Naive thymus-derived CD4-positive, alpha-beta T cell (primary cell): ENCODE data around the gene PKD1L1. TPM values are rescaled to one million over a fixed set of nuclear protein-coding genes. Genes with fewer than 3 reads are reported as not detected.
A peak's percentile ranks its signal among the peaks of the same experiment; 100 is the strongest.

Source experiments
- ATAC-seq: fragments of 150-1000 bp; cut with Tn5 transposase; 2 replicates; pipeline ENCODE4 v1.10.0; 2021; ENCODE audit warnings: mild to moderate bottlenecking, moderate library complexity
- CTCF ChIA-PET: fragments of 350-600 bp; sonication (Branson Sonifier 250); formaldehyde crosslinking; loops from one replicate; lab custom pipeline; 2021; ENCODE audit warnings: antibody characterized with exemption; lab: Charles Lee
- POLR2A ChIA-PET: fragments of 350-600 bp; sonication (Branson Sonifier 250); formaldehyde crosslinking; loops from one replicate; lab custom pipeline; 2021; ENCODE audit warnings: antibody characterized with exemption, inconsistent platforms; lab: Charles Lee
- DNase-seq, 9 donors: peaks; one replicate each; pipeline versions ENCODE4 v3.0.0 to v3.0.0-alpha.2; 2020 to 2022; ENCODE audit warnings: mixed read lengths in 1 of 9
- H3K27ac ChIP-seq: one replicate; pipeline ENCODE4 v1.7.0; 2013; ENCODE audit warnings: mild to moderate bottlenecking, low read depth, low read length, moderate library complexity
- H3K27me3 ChIP-seq, 2 donors: one replicate each; pipeline ENCODE4 v1.7.0; 2013; ENCODE audit warnings: low read length in 2 of 2, mild to moderate bottlenecking in 2 of 2, moderate library complexity in 2 of 2; ENCODE audit not compliant: control insufficient read depth in 2 of 2, insufficient read depth in 2 of 2
- H3K36me3 ChIP-seq, 3 experiments: 1 replicate in 2 of 3; 2 replicates in 1 of 3; pipeline ENCODE4 v1.7.0; 2013; ENCODE audit warnings: low read length in 3 of 3, mild to moderate bottlenecking in 3 of 3, moderate library complexity in 1 of 3; ENCODE audit not compliant: insufficient read depth in 3 of 3, control insufficient read depth in 2 of 3
- H3K4me1 ChIP-seq, 2 donors: one replicate each; pipeline ENCODE4 v1.7.0; 2013; ENCODE audit warnings: low read length in 2 of 2, mild to moderate bottlenecking in 2 of 2, moderate library complexity in 1 of 2; ENCODE audit not compliant: control insufficient read depth in 2 of 2, insufficient read depth in 2 of 2
- H3K4me3 ChIP-seq: 2 replicates; pipeline ENCODE4 v1.7.0; 2013; ENCODE audit warnings: mild to moderate bottlenecking, low read length
- H3K9me3 ChIP-seq, 3 experiments: 1 replicate in 2 of 3; 2 replicates in 1 of 3; pipeline ENCODE4 v1.7.0; 2013; ENCODE audit warnings: low read length in 3 of 3; ENCODE audit not compliant: control insufficient read depth in 2 of 3
- H3K27ac Mint-ChIP-seq, 9 donors: one replicate each; pipeline ENCODE4 v1.8.0; 2020 to 2022; ENCODE audit warnings: mixed read lengths in 9 of 9, mild to moderate bottlenecking in 8 of 9, moderate library complexity in 5 of 9, inconsistent platforms in 2 of 9
- H3K27me3 Mint-ChIP-seq, 5 donors: one replicate each; pipeline ENCODE4 v1.8.0; 2021 to 2022; ENCODE audit warnings: mixed read lengths in 5 of 5, mild to moderate bottlenecking in 1 of 5
- H3K36me3 Mint-ChIP-seq, 5 donors: one replicate each; pipeline ENCODE4 v1.8.0; 2020 to 2022; ENCODE audit warnings: mixed read lengths in 5 of 5, mild to moderate bottlenecking in 3 of 5, inconsistent platforms in 1 of 5
- H3K4me1 Mint-ChIP-seq, 7 donors: one replicate each; pipeline ENCODE4 v1.8.0; 2020 to 2022; ENCODE audit warnings: mixed read lengths in 7 of 7, mild to moderate bottlenecking in 3 of 7, inconsistent platforms in 1 of 7
- H3K4me3 Mint-ChIP-seq, 10 donors: one replicate each; pipeline ENCODE4 v1.8.0; 2020 to 2022; ENCODE audit warnings: mild to moderate bottlenecking in 10 of 10, mixed read lengths in 10 of 10, moderate library complexity in 6 of 10, inconsistent platforms in 2 of 10
- H3K9me3 Mint-ChIP-seq, 11 donors: one replicate each; pipeline ENCODE4 v1.8.0; 2020 to 2022; ENCODE audit warnings: mixed read lengths in 11 of 11, mild to moderate bottlenecking in 4 of 11, inconsistent platforms in 1 of 11, moderate library complexity in 1 of 11
- intact Hi-C, 2 donors: fragments of 100-400 bp; cut with micrococcal nuclease; formaldehyde crosslinking; loops; one replicate each; pipeline ENCODE4 v1.15.1; 2023
- polyA plus RNA-seq, 2 donors: library from polyadenylated mRNA; unstranded; fragments of 300-500 nt; fragmentation: Illumina TruSeq; gene quantifications; one replicate each; pipeline ENCODE4 v1.2.3, GENCODE V29; 2021
- total RNA-seq, 6 experiments: library from RNA in 5 of 6; stranded (reverse) in 5 of 6; gene quantifications; 1 replicate in 5 of 6; 2 replicates in 1 of 6; pipeline ENCODE4 v1.2.3 and lab custom pipeline; 2021 to 2026

The PKD1L1 gene, protein sequence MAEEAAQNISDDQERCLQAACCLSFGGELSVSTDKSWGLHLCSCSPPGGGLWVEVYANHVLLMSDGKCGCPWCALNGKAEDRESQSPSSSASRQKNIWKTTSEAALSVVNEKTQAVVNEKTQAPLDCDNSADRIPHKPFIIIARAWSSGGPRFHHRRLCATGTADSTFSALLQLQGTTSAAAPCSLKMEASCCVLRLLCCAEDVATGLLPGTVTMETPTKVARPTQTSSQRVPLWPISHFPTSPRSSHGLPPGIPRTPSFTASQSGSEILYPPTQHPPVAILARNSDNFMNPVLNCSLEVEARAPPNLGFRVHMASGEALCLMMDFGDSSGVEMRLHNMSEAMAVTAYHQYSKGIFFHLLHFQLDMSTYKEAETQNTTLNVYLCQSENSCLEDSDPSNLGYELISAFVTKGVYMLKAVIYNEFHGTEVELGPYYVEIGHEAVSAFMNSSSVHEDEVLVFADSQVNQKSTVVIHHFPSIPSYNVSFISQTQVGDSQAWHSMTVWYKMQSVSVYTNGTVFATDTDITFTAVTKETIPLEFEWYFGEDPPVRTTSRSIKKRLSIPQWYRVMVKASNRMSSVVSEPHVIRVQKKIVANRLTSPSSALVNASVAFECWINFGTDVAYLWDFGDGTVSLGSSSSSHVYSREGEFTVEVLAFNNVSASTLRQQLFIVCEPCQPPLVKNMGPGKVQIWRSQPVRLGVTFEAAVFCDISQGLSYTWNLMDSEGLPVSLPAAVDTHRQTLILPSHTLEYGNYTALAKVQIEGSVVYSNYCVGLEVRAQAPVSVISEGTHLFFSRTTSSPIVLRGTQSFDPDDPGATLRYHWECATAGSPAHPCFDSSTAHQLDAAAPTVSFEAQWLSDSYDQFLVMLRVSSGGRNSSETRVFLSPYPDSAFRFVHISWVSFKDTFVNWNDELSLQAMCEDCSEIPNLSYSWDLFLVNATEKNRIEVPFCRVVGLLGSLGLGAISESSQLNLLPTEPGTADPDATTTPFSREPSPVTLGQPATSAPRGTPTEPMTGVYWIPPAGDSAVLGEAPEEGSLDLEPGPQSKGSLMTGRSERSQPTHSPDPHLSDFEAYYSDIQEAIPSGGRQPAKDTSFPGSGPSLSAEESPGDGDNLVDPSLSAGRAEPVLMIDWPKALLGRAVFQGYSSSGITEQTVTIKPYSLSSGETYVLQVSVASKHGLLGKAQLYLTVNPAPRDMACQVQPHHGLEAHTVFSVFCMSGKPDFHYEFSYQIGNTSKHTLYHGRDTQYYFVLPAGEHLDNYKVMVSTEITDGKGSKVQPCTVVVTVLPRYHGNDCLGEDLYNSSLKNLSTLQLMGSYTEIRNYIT (N-terminal part only)
- total RNA-seq (1 to 10 TPM in 2 of 5 experiments, under 1 TPM in 3; 0.07 to 1.5 (median 0.95) TPM), polyA plus RNA-seq (under 1 TPM in 1 of 2 donors, not detected in 1; 0.08 TPM), total RNA-seq (lab: John Stamatoyannopoulos, UW) (3.5 reads per million, percentile 18 among the genes with 10 or more reads in this experiment)

- Mint-ChIP-seq H3K4me1 (no peaks in the 10 kb centered on the region), H3K36me3 (no peaks in the 10 kb centered on the region), H3K4me3 (peak within 1 kb of the TSS in 1 of 10 donors; percentile 50), H3K27me3 (no peaks in the 10 kb centered on the region), H3K9me3 (no peaks in the 10 kb centered on the region), H3K27ac (no peak within 1 kb of the TSS)
- Histone ChIP-seq H3K4me1 (no peaks in the 10 kb centered on the region), H3K9me3 (no peaks in the 10 kb centered on the region), H3K27ac (no peak within 1 kb of the TSS), H3K36me3 (no peaks in the 10 kb centered on the region), H3K4me3 (no peak within 1 kb of the TSS), H3K27me3 (no peaks in the 10 kb centered on the region)
- DNase-seq (no peak), ATAC-seq (no peak)
- ChIA-PET CTCF (interaction anchor here (0.7 to 0.8 kb wide), 2 partner anchors 85 to 207 kb away, joined by 4 read pairs; no protein-coding TSS in a partner anchor), POLR2A (no interaction called here)
- intact Hi-C loops: loop anchor here (10.0 kb wide), 3 partner anchors 767 to 1257 kb away; no protein-coding TSS in a partner anchor
Observed at GRCh38 chr7:47948141-47948790, at the start of gene PKD1L1. Gene PKD1L1 (minus strand): TSS chr7:47948466. CDS start chr7:47948440, 26 bp downstream.

GRCh38 chr7:47992446-47992845 is 44.2 kb upstream of the PKD1L1 start:
- intact Hi-C loops: loop anchor here in 1 of 2 donors (1.0 kb wide), 2 partner anchors 43 to 54 kb away; partner anchors contain the start of gene C7orf57
- peak overlapping the region; percentile 84 for H3K4me3 ChIP-seq
- H3K27me3 Mint-ChIP-seq: no peaks in the 10 kb centered on the region

GRCh38 chr7:47991741-47992311 is 43.6 kb upstream of the PKD1L1 start:
- POLR2A ChIA-PET: interaction anchor here (0.7 to 2.7 kb wide), 14 partner anchors 9 to 123 kb away, joined by 3 to 37 read pairs (median 5); partner anchors contain the start of gene UPP1
- H3K9me3 Mint-ChIP-seq: peaks cover 0 to 11% (median 0%) of the 10 kb centered on the region in 11 donors
- Histone ChIP-seq H3K9me3 (no peaks in the 10 kb centered on the region), H3K4me3 (peak overlapping the region; percentile 84), H3K36me3 (no peaks in the 10 kb centered on the region), H3K27ac (peak overlapping the region; percentile 59), H3K27me3 (no peaks in the 10 kb centered on the region), H3K4me1 (peaks cover 12% of the 10 kb centered on the region in 2 donors)
- no peaks in the 10 kb centered on the region for H3K27me3 Mint-ChIP-seq
- ATAC-seq (peak; percentile 99), DNase-seq (peak; percentile 63 to 86 (median 83))
- CTCF ChIA-PET: interaction anchor here (0.8 to 3.8 kb wide), 12 partner anchors 9 to 116 kb away, joined by 3 to 91 read pairs (median 4); partner anchors contain the start of gene UPP1
- H3K4me3 Mint-ChIP-seq: peak overlapping the region; percentile 85 to 98 (median 94)
- intact Hi-C loops: loop anchor here (1.0 kb wide), 8 partner anchors 13 to 163 kb away; partner anchors contain the start of genes C7orf57 (in 2 of the 2), HUS1 (in 2 of the 2) and UPP1 (in 2 of the 2)
- peaks cover 0 to 8% (median 0%) of the 10 kb centered on the region in 5 donors for H3K36me3 Mint-ChIP-seq
- peaks cover 13 to 24% (median 20%) of the 10 kb centered on the region in 7 donors for H3K4me1 Mint-ChIP-seq
- H3K27ac Mint-ChIP-seq: peak overlapping the region; percentile 86 to 99 (median 94)

More at GRCh38 chr7:47992446-47992845, 44.2 kb upstream of the PKD1L1 start:
- Mint-ChIP-seq H3K36me3 (peaks cover 0 to 8% (median 0%) of the 10 kb centered on the region in 5 donors), H3K4me1 (peaks cover 13 to 24% (median 20%) of the 10 kb centered on the region in 7 donors), H3K9me3 (peaks cover 0 to 11% (median 0%) of the 10 kb centered on the region in 11 donors), H3K27ac (peak overlapping the region; percentile 86 to 99 (median 94)), H3K4me3 (peak overlapping the region; percentile 85 to 98 (median 94))
- peak overlapping the region; percentile 59 for H3K27ac ChIP-seq
- POLR2A ChIA-PET: interaction anchor here (0.9 to 2.7 kb wide), 13 partner anchors 10 to 122 kb away, joined by 3 to 37 read pairs (median 5); partner anchors contain the start of gene UPP1
- H3K4me1 ChIP-seq: peaks cover 12% of the 10 kb centered on the region in 2 donors
- no peaks in the 10 kb centered on the region for H3K27me3 ChIP-seq
- CTCF ChIA-PET: interaction anchor here (1.0 to 3.8 kb wide), 8 partner anchors 8 to 115 kb away, joined by 4 to 91 read pairs (median 5); no protein-coding TSS in a partner anchor
- no peak for DNase-seq
- H3K36me3 ChIP-seq: no peaks in the 10 kb centered on the region
- ATAC-seq: no peak
- no peaks in the 10 kb centered on the region for H3K9me3 ChIP-seq

- Histone ChIP-seq H3K4me1 (peaks cover 12% of the 10 kb centered on the region in 2 donors), H3K36me3 (no peaks in the 10 kb centered on the region), H3K4me3 (peak overlapping the region; percentile 84), H3K27me3 (no peaks in the 10 kb centered on the region), H3K9me3 (no peaks in the 10 kb centered on the region), H3K27ac (peak overlapping the region; percentile 59)
- ATAC-seq (no peak), DNase-seq (no peak)
- H3K27ac Mint-ChIP-seq: peak overlapping the region; percentile 86 to 99 (median 94)
- no peaks in the 10 kb centered on the region for H3K27me3 Mint-ChIP-seq
- intact Hi-C loops: loop anchor here (1.0 kb wide), 7 partner anchors 12 to 164 kb away; partner anchors contain the start of genes HUS1 (in 2 of the 2), UPP1 (in 2 of the 2) and C7orf57 (in 1 of the 2)
- POLR2A ChIA-PET: interaction anchor here (0.7 to 2.7 kb wide), 11 partner anchors 9 to 123 kb away, joined by 3 to 37 read pairs (median 5); partner anchors contain the start of gene UPP1
- CTCF ChIA-PET: interaction anchor here (0.8 to 3.8 kb wide), 11 partner anchors 9 to 116 kb away, joined by 3 to 91 read pairs (median 4); partner anchors contain the start of gene UPP1
- H3K36me3 Mint-ChIP-seq: peaks cover 0 to 8% (median 0%) of the 10 kb centered on the region in 5 donors
- peaks cover 0 to 11% (median 0%) of the 10 kb centered on the region in 11 donors for H3K9me3 Mint-ChIP-seq
- peaks cover 13 to 24% (median 20%) of the 10 kb centered on the region in 7 donors for H3K4me1 Mint-ChIP-seq
- peak overlapping the region; percentile 85 to 98 (median 94) for H3K4me3 Mint-ChIP-seq
Observed at GRCh38 chr7:47991270-47991669, 43.0 kb upstream of the PKD1L1 start.
